ENCODE measurements around the gene MBTPS1.

DNA sequence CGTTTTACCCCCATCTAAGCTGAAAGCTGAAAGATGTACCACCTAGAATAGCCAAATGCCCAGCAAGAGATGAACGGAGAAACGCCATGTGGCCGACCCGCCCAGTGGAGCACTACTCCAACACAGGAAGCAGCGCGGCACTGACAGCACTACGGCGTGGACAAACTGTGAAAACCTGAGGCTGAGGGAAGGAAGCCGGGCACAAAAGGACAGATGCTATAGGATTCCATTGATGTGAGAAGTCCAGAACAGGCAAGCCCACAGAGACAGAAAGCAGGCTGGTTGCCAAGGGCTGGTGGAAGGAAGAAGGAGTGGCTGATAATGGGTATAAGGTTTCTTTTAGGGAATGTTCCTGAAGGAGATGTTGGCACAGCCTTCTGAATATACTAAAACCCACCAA lies 44.7 kb downstream of the MBTPS1 start:
- TF ChIP-seq, protein P1, sequence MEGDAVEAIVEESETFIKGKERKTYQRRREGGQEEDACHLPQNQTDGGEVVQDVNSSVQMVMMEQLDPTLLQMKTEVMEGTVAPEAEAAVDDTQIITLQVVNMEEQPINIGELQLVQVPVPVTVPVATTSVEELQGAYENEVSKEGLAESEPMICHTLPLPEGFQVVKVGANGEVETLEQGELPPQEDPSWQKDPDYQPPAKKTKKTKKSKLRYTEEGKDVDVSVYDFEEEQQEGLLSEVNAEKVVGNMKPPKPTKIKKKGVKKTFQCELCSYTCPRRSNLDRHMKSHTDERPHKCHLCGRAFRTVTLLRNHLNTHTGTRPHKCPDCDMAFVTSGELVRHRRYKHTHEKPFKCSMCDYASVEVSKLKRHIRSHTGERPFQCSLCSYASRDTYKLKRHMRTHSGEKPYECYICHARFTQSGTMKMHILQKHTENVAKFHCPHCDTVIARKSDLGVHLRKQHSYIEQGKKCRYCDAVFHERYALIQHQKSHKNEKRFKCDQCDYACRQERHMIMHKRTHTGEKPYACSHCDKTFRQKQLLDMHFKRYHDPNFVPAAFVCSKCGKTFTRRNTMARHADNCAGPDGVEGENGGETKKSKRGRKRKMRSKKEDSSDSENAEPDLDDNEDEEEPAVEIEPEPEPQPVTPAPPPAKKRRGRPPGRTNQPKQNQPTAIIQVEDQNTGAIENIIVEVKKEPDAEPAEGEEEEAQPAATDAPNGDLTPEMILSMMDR (conservative IDR thresholded peaks at IDR 0.05; ENCODE audit: low read depth in 2 of 2) = no peak
- TF ChIP-seq EZH2 (IDR thresholded peaks at IDR 0.05; ENCODE audit: low read depth, unreplicated experiment) (no peak), POLR2AphosphoS5 (IDR thresholded peaks at IDR 0.05; ENCODE audit: low read depth) (no peak), NANOG (IDR thresholded peaks at IDR 0.05; ENCODE audit: borderline replicate concordance) (no peak), CREB1 (CRISPR knock-in tag; IDR thresholded peaks at IDR 0.05; ENCODE audit: low read depth) (no peak), EZH2phosphoT487 (IDR thresholded peaks at IDR 0.05; ENCODE audit: unreplicated experiment) (no peak), ZNF331 (CRISPR knock-in tag; IDR thresholded peaks at IDR 0.05; ENCODE audit: low read depth) (no peak), JUNB (IDR thresholded peaks at IDR 0.05; ENCODE audit: unreplicated experiment) (no peak), ZNF114 (CRISPR knock-in tag; IDR thresholded peaks at IDR 0.05) (no peak)
- TF ChIP-seq, protein P2, sequence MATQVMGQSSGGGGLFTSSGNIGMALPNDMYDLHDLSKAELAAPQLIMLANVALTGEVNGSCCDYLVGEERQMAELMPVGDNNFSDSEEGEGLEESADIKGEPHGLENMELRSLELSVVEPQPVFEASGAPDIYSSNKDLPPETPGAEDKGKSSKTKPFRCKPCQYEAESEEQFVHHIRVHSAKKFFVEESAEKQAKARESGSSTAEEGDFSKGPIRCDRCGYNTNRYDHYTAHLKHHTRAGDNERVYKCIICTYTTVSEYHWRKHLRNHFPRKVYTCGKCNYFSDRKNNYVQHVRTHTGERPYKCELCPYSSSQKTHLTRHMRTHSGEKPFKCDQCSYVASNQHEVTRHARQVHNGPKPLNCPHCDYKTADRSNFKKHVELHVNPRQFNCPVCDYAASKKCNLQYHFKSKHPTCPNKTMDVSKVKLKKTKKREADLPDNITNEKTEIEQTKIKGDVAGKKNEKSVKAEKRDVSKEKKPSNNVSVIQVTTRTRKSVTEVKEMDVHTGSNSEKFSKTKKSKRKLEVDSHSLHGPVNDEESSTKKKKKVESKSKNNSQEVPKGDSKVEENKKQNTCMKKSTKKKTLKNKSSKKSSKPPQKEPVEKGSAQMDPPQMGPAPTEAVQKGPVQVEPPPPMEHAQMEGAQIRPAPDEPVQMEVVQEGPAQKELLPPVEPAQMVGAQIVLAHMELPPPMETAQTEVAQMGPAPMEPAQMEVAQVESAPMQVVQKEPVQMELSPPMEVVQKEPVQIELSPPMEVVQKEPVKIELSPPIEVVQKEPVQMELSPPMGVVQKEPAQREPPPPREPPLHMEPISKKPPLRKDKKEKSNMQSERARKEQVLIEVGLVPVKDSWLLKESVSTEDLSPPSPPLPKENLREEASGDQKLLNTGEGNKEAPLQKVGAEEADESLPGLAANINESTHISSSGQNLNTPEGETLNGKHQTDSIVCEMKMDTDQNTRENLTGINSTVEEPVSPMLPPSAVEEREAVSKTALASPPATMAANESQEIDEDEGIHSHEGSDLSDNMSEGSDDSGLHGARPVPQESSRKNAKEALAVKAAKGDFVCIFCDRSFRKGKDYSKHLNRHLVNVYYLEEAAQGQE (IDR thresholded peaks at IDR 0.05; ENCODE audit: unreplicated experiment) = no peak

Measured in GM23338 (cell line).